Activated CD4-positive, alpha-beta T cell treated with anti-CD3 and anti-CD28 coated beads, Interleukin-2, Interleukin-4, amounts not matched to agents 100 ng/mL and 50 ng/mL, durations not matched to agents 16 hours and 8 hours (primary cell): ENCODE results near the gene ITFG1.
"Not testable (repeated sequence)": the region's sequence is repeated elsewhere in the genome, so short reads cannot be mapped to it uniquely, and the experiment has no call there.

Source experiments
- DNase-seq: peaks from one replicate; pipeline ENCODE4 v3.0.0-alpha.2; 2020; ENCODE audit warnings: low spot score

The ITFG1 gene

DNA sequence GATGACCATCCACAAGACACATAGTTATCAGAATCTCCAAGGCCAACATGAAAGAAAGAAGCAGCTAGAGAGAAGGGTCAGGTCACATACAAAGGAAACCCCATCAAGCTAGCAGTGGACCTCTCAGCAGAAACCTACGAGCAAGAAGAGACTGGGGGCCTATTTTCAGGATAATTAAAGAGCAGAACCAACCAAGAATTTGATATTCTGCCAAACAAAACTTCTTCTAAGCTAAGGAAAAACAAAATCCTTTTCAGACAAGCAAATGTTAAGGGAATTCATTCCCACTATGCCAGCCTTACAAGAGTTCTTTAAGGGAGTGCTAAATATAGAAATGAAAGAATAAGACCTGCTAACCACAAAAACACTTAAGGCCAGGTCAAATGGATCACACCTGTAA is 47.8 kb downstream of the ITFG1 start:
- DNase-seq: no peak

DNA sequence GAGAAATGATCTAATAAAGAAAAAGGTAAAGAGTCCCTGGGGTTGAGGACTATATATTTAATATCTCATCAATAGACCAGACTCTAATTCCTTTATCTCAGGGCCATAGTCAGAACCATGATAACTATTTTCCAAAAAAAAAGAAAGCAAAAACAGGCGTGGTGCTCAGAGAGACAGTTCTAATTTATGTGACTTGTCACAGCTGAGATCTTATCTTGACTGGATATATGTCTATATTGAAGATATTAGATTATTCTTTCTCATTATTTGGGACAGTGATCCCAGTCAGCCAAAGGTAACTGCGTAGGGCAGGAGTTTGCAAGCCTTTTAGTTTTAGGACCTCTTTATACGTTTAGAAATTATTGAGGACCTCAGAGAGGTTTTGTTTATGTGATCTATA is 52.4 kb downstream of the ITFG1 start:
- no peak for DNase-seq

DNA sequence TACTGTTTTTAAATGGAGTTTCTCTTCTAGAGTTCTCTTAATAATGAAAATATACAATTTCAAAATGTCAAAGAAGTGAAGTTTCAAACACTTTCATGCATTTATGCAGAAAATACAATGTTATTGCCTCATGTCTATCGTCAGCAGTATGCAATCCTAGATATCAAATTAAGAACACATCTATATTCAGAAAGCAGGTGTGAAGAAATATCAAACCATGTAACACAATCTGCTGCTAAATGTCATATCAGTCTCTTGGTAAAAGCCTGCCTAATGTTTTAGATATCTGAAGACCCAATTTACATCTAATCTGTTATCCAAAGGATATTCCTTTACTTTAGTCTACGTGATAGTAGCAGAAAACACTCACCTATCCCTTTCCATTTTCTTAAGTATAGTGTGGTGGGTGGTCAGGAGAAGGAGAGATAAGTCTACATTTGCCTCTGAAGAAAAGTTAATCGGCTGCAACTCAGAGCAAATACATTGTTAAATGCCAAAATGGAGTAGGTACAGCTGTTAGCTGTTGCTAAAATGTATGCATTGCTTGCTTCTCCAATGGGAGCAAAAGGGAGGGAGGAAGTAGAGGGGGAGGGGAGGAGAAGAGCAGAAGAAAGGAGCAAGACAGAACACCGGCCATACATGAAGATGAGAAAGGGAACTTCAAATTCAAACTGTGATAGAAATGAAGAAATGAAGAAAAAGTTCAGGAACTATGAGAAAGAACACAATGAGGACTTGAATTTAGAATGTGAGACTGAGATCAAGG is 64.9 kb downstream of the ITFG1 start:
- DNase-seq: no peak

DNA sequence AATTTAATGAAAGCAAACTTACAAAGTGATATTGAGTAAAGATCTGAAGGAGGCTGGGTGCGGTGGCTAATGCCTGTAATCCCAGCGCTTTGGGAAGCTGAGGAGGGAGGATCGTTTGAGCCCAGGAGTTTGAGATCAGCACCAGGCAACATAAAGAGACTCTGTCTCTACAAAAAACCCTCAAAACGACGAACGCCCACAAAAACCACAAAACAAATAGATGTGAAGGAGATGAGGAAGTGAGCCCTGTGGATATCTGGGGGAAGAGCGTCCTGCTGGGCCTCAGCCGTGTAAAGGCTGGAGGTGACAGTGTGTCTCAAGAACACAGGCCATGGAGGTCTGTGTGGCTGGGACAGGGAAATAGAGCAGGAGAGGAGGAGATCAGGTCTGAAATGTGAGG is 68.8 kb downstream of the ITFG1 start:
- DNase-seq: peak; percentile 6

DNA sequence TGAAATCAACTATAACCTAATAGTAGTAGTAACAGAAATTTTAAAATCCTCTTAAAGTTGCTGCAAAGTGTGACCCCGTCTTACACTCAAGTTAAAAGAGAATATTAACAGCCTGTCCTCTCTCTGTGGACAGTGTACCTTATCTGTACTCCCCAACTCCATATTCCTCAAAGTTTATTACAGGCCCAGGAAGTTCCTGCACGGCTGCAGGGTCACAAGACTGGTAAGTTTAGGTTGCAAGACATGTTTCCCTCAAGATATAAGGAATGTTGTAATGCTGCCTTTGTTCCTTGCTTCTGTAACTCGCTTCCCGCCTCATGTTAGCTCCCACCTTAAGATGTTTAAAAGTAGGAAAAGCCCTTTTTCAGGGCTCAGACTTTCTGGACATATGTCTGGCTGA is 72.2 kb downstream of the ITFG1 start:
- DNase-seq: no peak

DNA sequence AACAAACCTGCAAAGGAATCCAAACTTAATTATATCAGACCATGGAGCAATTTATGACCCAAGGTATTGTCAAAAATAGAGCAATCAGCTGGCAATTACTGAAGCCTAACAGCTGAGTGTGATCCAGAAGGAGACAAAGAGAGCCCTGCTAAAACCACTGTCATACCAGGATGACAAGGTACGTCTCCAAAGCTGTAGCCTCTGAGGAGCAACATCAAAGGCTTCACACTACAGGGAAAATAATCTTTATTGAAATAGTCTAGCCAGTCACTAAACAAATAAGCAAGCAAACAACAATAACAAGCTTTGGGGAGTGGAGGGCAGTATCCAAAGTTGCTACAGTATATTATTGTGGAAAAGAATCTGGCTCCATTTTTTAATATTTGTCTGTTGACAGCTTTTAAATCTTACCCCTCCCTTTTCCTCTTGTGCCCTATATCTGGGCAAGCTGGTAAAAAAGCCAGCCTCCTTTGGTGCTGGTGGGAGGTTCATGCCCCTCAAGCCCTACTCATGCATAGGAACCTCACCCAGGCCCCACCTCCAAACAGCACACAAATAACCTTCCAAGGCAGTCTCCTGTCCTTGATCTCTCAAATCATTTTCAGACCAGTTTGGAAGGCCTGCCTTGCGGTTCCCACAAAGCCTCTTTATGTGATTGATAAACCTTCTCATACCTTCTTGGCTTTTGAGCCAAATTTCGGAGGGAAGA is 73.7 kb downstream of the ITFG1 start:
- DNase-seq: no peak

DNA sequence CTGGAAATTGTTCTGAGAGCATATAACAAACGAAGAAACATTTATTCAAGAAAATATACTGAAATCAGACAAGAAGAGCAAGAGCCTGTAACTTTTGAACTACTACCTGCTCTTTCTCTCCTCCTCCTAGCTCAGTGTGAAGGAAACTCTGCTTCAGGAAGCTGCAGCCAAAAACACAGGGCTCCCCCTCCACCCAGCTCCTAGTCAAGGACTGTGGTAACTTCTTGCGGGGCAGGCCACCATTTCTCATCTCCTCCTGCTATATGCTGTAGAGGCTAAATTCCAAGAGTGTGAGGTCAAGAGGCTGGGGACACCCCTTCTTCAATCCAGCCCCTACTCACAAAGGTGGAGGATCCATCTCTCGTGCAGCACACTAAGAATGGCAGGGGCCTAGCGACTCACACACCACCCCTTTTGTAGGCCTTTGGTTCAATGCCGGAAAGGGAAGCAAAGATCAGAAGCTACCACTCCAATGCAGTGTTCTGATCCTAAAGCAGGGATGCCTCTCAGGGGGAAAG is 74.6 kb downstream of the ITFG1 start:
- DNase-seq: no peak

DNA sequence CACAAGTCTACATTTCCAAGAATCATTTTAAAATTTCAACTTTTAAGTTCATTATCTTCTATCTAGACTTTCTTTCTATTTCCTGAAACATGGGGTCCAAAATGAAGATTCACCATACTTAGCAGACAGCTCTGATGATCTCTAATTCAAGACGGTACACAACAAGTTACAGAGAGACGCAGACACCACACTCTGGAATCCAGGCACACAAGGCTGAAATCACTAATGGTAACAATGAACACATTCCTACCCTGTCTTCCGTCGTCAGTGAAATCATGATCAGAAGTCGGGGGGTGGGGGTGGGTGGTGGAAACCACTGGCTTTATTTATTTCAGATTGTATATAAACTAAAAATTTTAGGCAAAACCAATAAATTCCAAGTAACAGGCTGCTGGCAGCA is 78.5 kb downstream of the ITFG1 start:
- no peak for DNase-seq

DNA sequence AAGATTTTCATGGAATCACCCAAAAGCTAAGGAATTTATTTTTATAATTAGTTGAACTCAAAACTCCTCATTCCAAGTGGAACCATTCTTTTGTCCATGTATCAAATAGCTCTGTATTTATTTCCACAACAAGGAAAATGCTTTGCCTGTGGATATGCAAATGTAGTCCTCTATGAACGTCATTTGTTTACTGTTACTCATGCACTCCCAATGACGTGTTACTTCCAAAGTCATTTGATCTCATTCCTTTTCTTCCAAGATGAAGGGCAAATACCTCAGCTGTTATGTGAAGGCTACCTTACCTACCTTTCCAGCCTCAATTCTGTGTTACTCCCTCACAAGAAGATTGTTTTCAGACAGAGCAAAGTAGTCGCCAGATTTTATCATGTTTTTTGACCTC is 83.7 kb downstream of the ITFG1 start:
- no peak for DNase-seq

DNA sequence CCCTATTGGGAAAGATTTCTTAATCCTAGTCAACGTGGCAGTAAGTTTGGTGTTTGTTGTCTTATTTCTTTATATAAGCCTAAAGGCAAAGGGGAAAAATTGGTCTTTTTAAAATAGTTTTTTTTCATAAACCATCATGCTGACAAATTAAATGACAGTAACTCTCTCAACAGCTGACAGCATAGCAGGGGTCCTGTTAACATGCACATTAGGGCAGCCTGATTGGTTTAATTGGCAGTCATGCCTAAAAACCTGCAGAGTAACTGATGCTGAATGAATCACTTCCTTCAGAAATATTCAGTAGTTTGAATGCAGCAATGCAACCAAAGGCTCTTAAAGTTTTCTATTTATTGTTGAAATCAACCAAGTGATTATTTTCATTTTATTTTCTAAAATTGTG is 85.4 kb downstream of the ITFG1 start:
- no peak for DNase-seq

DNA sequence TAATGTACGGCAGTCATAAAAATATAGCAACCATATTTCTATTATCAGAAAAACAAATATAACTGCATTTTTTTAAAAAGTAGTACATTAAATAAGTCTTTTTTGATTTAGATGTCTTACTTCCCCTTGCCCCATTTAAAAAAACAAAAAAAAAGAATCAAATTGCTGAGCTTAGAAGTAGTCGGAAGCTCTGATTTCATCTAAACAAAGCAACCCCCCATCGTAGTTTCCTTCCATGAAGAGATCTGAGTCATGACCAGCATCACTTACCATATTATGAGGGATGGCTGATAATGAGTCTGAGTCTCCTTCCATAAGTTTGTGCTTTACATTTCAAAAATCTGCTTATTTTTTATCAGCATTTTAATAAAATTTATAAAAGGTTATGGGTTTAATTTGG is 86.2 kb downstream of the ITFG1 start:
- no peak for DNase-seq

DNA sequence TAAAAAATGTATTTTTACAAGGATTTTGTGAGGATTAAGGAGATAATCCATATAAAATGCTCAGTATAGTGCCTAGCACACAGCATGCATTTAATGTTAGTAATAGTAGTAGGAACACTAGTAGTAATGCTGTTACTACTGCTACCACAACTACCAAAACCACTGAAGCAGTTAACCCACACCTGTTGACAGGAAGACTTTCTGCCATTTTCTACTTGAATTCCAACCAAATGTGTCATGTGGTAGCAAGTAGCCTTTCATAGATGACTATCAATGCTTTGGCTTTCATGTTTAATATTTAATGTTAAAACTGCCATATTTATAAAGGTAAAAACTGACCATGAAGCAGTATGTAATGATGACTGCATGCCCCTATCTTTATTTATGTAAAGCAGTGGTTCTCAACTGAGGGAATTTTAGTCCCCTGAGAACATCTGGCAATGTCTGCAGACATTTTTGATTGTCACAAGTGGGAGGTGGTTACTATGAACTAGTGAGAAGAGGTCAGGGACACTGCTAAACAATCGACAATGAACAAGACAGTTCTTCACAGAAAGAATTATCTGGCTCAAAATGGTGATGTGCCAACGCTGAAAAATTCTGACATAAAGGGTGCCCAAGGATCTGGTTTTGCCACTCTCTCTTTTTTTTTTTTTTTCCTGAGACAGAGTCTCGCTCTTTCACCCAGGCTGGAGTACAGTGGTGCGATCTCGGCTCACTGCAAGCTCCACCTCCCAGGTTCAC is 89.4 kb downstream of the ITFG1 start:
- DNase-seq: no peak

DNA sequence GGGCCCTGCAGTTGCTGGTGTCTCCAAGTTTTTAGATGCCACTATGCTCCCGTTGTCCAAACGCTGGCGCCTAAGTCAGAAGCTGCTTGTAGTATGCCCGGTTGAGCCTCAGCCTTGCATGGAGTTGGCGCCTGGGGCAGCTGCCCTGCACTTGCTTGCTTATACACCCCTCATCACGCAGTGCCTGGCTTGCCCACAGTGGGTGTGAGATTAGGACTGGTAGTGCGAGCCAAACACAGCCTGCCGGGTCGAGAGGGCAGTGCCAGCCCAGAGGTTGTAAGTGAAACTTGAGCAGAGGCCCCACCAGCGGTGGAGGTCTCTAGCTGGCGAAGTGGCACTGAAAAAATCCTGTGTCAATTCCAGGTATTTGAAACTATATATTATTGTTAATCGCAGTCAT is 90.3 kb downstream of the ITFG1 start:
- DNase-seq: no peak

DNA sequence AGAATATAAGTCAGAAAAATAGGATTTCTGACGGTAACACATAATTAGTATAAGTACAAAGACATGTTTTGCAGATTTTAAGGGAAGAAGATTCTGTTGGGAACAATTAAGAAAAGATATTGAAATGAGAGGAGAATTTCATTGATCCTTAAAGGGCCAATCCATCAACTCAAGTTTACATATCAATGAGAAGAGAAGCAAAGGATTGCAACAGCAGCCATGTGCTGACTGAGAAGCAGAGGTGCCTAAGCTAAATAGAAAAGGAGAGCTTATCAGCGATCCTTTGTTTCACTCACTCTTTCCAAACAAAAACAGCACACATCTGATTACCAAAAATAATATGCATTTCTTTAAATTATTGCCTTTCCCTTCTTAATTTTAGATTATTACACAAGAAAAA is 94.6 kb downstream of the ITFG1 start:
- no peak for DNase-seq

DNA sequence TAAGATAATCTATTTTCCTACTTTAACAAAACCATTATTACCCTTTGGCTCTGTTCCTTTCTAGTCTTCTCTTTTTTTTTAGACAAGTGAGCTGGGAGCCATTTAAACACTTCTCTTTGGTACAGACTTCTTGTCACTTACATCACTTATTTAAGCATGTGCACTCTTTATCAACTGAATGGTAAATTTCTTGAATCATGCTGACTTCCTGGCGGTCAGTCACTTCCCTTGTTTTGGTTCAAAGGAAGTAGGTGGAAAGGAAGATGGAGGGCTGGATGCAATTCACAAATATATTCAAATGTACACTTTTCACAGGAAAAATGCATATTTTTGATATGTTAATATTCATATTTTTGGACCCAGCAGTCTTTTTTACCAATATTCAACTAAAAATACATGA is 97.1 kb downstream of the ITFG1 start:
- no peak for DNase-seq

DNA sequence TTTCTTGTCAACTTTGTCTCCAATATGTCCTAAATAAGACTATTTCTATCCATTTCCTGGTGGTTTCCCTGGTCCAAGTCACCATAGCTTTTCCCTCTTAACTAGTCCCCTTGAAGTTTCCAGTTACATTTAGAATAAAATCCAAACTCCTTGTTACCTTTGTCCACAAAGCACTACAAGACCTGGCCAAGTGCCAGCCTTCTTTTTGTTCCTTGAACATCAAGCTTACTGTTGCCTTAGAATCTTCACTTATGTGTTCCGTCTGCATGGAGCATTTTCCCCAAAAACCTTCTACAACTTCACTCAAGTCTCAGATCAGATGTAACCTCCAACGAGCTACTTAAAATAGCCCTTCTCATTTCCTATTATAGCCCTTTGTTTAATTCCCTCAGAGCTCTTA is 101.4 kb downstream of the ITFG1 start:
- DNase-seq: no peak

DNA sequence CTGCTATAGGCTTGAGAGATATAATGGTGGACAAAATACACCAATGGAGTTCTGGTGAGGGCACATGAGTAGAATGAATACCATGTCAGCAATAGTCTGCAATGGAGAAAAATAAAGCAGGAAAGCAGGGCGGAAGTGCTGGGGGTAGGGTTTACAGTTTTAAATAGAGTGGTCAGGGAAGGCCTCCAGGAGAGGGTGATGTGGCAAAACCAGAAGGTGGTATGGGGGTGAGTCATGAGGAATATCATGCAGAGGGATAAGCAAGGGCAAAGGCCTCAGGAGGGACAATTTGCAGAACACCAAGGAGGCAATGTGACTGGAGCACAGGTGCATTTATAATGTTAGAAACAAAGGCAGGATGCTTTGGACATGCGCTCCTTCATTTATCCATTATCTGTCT is 102.0 kb downstream of the ITFG1 start:
- no peak for DNase-seq

DNA sequence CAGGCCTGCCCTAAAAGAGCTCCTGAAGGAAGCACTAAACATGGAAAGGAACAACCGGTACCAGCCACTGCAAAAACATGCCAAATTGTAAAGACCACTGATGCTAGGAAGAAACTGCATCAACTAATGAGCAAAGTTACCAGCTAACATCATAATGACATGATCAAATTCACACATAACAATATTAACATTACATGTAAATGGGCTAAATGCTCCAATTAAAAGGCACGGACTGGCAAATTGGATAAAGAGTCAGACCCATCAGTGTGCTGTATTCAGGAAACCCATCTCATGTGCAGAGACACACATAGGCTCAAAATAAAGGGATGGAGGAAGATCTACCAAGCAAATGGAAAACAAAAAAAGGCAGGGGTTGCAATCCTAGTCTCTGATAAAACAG is 111.8 kb downstream of the ITFG1 start:
- not testable (repeated sequence) for DNase-seq

DNA sequence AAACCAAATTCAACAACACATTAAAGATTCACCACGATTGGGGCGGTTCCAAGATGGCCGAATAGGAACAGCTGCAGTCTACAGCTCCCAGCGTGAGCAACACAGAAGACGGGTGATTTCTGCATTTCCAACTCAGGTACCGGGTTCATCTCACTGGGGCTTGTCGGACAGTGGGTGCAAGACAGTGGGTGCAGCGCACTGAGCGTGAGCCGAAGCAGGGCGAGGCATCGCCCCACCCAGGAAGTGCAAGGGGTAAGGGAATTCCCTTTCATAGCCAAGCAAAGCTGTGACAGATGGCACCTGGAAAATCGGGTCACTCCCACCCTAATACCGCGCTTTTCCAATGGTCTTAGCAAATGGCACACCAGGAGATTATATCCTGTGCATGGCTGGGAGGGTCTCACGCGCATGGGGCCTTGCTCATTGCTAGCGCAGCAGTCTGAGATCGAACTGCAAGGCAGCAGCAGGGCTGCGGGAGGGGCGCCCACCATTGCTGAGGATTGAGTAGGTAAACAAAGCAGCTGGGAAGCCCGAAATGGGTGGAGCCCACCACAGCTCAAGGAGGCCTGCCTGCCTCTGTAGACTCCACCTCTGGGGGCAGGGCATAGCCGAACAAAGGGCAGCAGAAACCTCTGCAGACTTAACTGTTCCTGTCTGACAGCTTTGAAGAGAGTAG is 113.7 kb downstream of the ITFG1 start:
- not testable (repeated sequence) for DNase-seq

DNA sequence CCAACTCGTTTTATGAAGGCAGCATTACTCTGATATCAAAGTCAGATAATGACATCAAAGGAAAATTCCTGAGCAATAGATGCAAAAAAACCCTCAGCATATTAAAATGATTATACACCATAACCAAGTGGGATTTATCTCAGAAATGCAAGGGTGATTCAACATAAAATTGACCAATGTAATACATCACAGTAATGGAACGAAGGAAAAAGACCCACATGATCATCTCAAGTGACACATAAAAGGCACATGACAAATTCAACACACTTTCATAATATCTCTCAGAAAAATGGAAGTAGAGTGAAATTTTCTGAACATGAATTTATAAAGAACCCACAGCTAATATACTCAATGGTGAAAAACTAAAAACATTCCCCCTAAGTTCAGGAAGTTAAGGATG is 118.8 kb downstream of the ITFG1 start:
- no peak for DNase-seq

DNA sequence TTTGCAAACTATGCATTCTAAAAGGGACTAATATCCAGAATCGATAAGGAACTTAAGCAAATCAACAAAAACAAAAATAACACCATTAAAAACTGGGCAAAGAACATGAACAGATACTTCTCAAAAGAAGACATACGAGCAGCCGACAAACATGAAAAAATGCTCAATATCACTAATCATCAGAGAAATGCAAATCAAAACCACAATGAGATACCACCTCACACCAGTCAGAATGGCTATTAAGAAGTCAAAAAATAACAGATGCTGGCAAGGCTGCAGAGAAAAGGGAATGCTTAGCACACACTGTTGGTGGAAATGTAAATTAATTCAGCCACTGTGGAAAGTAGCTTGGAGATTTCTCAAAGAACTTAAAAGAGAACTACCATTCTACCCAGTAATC is 130.3 kb downstream of the ITFG1 start:
- DNase-seq: not testable (repeated sequence)

DNA sequence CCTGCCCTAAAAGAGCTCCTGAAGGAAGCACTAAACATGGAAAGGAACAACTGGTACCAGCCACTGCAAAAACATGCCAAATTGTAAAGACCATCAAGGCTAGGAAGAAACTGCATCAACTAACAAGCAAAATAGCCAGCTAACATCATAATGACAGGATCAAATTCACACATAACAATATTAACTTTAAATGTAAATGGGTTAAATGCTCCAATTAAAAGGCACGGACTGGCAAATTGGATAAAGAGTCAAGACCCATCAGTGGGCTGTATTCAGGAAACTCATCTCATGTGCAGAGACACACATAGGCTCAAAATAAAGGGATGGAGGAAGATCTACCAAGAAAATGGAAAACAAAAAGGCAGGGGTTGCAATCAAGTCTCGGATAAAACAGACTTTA is 136.6 kb downstream of the ITFG1 start:
- DNase-seq: not testable (repeated sequence)
